NK-92 treated with Interleukin-12 subunit alpha and Interleukin-12 subunit beta, amount 100 ng/mL, for 24 hours (cell line): ENCODE measurements around the gene OSBPL10.

Source experiments
- DNase-seq: peaks from one replicate; lab custom pipeline; 2025; lab: John Stamatoyannopoulos, UW

OSBPL10 gene

GRCh38 chr3:31613654-31614053 lies 367.4 kb downstream of the OSBPL10 start:
- no peak for DNase-seq

- no peak for DNase-seq
Observed at GRCh38 chr3:31613177-31613576, 367.9 kb downstream of the OSBPL10 start.
